HG03378 (cell line): ENCODE results near the gene GDNF.
"Not testable (repeated sequence)": the region's sequence is repeated elsewhere in the genome, so short reads cannot be mapped to it uniquely, and the experiment has no call there.

Experiments
- ATAC-seq: cut with Tn5 transposase; IDR thresholded peaks from one replicate; pipeline ENCODE4 v1.9.1; 2021; ENCODE audit warnings: mild to moderate bottlenecking, moderate library complexity; ENCODE audit not compliant: unreplicated experiment

The GDNF gene

GRCh38 chr5:37839407-37840052 is at the start of gene GDNF:
Gene GDNF (minus strand): TSS chr5:37840041. CDS start chr5:37834796, 5,245 bp downstream.
- ATAC-seq, result no peak

- ATAC-seq, result no peak
Measured at GRCh38 chr5:37888476-37888875, 48.6 kb upstream of the GDNF start.

- ATAC-seq, result no peak
Measured at GRCh38 chr5:37886242-37886905, 46.5 kb upstream of the GDNF start.

- no peak for ATAC-seq
Measured at GRCh38 chr5:37882636-37883035, 42.8 kb upstream of the GDNF start.

- peak; percentile 87 for ATAC-seq
Measured at GRCh38 chr5:37881359-37881758, 41.5 kb upstream of the GDNF start.

- ATAC-seq, result no peak
Measured at GRCh38 chr5:37876943-37877342, 37.1 kb upstream of the GDNF start.

GRCh38 chr5:37876245-37876644 is 36.4 kb upstream of the GDNF start:
- ATAC-seq, result no peak

GRCh38 chr5:37875051-37875787 is 35.4 kb upstream of the GDNF start:
- ATAC-seq, result no peak

- ATAC-seq, result no peak
Measured at GRCh38 chr5:37873988-37874387, 34.1 kb upstream of the GDNF start.

- ATAC-seq, result no peak
Measured at GRCh38 chr5:37871023-37871815, 31.4 kb upstream of the GDNF start.

- no peak for ATAC-seq
Measured at GRCh38 chr5:37869216-37869615, 29.4 kb upstream of the GDNF start.

- ATAC-seq, result no peak
Measured at GRCh38 chr5:37867654-37868053, 27.8 kb upstream of the GDNF start.

- not testable (repeated sequence) for ATAC-seq
Measured at GRCh38 chr5:37862907-37863306, 23.1 kb upstream of the GDNF start.

- ATAC-seq, result no peak
Measured at GRCh38 chr5:37860206-37860605, 20.4 kb upstream of the GDNF start.

GRCh38 chr5:37859805-37860204 is 20.0 kb upstream of the GDNF start:
- ATAC-seq, result peak; percentile 99

- no peak for ATAC-seq
Measured at GRCh38 chr5:37858250-37858649, 18.4 kb upstream of the GDNF start.

GRCh38 chr5:37857696-37858095 is 17.9 kb upstream of the GDNF start:
- no peak for ATAC-seq

GRCh38 chr5:37855438-37855837 is 15.6 kb upstream of the GDNF start:
- ATAC-seq, result no peak

GRCh38 chr5:37851305-37851704 is 11.5 kb upstream of the GDNF start:
- ATAC-seq, result no peak

GRCh38 chr5:37850226-37850865 is 10.5 kb upstream of the GDNF start:
- no peak for ATAC-seq

- ATAC-seq, result no peak
Measured at GRCh38 chr5:37849641-37850040, 9.8 kb upstream of the GDNF start.
